GM21576 (cell line): ENCODE measurements around the gene SPIRE2.
"Not testable (repeated sequence)": the region's sequence is repeated elsewhere in the genome, so short reads cannot be mapped to it uniquely, and the experiment has no call there.

Experiments
- ATAC-seq: cut with Tn5 transposase; IDR thresholded peaks from one replicate; pipeline ENCODE4 v1.9.1; 2021; ENCODE audit warnings: mild to moderate bottlenecking, moderate library complexity; ENCODE audit not compliant: unreplicated experiment

Gene SPIRE2

GRCh38 chr16:89828199-89828869, at the start of gene SPIRE2:
Gene SPIRE2 (plus strand): TSS chr16:89828475. CDS start chr16:89828551, 76 bp downstream.
- no peak for ATAC-seq

- no peak for ATAC-seq
These were observed 48.9 kb upstream of the SPIRE2 start for GRCh38 chr16:89779231-89779908.

GRCh38 chr16:89779909-89780305, 48.4 kb upstream of the SPIRE2 start:
- no peak for ATAC-seq

- no peak for ATAC-seq
These were observed 45.8 kb upstream of the SPIRE2 start for GRCh38 chr16:89782489-89782888.

- not testable (repeated sequence) for ATAC-seq
These were observed 44.3 kb upstream of the SPIRE2 start for GRCh38 chr16:89783952-89784351.

GRCh38 chr16:89784406-89784805, 43.9 kb upstream of the SPIRE2 start:
- no peak for ATAC-seq

- no peak for ATAC-seq
These were observed 42.6 kb upstream of the SPIRE2 start for GRCh38 chr16:89785523-89786155.

GRCh38 chr16:89786474-89787364, 41.6 kb upstream of the SPIRE2 start:
- no peak for ATAC-seq

GRCh38 chr16:89787365-89787805, 40.9 kb upstream of the SPIRE2 start:
- no peak for ATAC-seq

GRCh38 chr16:89791278-89791995, 36.8 kb upstream of the SPIRE2 start:
- no peak for ATAC-seq

- ATAC-seq: not testable (repeated sequence)
These were observed 35.2 kb upstream of the SPIRE2 start for GRCh38 chr16:89793092-89793491.

GRCh38 chr16:89793955-89794354, 34.3 kb upstream of the SPIRE2 start:
- no peak for ATAC-seq

GRCh38 chr16:89795676-89796075, 32.6 kb upstream of the SPIRE2 start:
- no peak for ATAC-seq

- ATAC-seq: no peak
These were observed 32.2 kb upstream of the SPIRE2 start for GRCh38 chr16:89796104-89796503.

GRCh38 chr16:89798126-89798525, 30.1 kb upstream of the SPIRE2 start:
- ATAC-seq: no peak

GRCh38 chr16:89798832-89799370, 29.4 kb upstream of the SPIRE2 start:
- ATAC-seq: no peak

- ATAC-seq: no peak
These were observed 26.5 kb upstream of the SPIRE2 start for GRCh38 chr16:89801800-89802199.

GRCh38 chr16:89805136-89805905, 23.0 kb upstream of the SPIRE2 start:
- no peak for ATAC-seq

- not testable (repeated sequence) for ATAC-seq
These were observed 21.6 kb upstream of the SPIRE2 start for GRCh38 chr16:89806589-89807193.
